ENCODE measurements around the gene PTK6.
A peak's percentile ranks its signal among the peaks of the same experiment; 100 is the strongest.
"Not testable (repeated sequence)": the region's sequence is repeated elsewhere in the genome, so short reads cannot be mapped to it uniquely, and the experiment has no call there.

The PTK6 gene

DNA sequence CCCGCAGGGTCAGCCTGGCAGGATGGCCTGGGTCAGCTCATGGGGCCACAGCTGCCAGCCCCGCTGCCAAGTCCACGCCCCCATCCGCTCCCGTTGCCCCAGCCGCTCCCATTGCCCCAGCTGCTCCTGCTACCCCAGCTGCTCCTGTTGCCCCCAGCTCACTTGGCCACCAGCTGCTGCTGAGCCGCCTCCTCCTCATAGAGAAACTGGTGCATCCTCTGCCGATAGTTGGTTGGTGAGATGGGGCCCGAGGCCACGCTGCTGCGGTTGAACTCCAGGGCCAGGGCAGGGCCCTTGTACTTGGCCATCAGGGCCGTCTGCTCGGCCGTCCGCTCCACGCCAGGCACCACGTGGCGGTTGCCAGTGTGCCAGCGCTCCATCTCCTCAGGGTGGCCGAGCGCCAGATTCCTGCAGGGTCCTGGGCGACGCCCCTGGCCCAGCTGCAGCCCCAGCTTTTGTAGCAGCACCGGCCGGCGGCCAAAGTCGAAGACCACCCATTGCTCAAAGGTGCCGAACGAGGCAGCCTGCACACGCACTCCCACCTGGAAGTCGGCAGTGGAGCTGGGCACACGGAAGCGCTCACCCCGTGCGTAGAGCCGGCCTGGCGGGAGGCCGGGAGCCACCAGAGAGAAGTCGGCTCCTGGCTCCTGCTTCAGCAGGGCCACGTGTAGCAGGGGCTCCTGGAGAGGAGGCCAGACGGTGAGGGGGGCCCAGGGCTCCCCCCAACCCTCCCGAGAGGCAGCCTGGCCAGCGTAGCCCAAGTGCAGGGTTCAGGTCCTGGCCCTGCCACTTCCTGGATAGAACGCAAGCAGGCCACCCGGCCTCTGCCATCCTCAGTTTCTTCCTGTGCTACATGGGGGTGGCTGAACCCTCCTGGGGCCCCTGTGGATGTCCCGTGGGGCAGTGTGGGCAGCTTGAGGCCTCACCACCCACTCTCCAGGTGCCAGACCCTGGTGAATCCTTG is 32.1 kb upstream of the PTK6 start:
- DNase-seq (ENCODE audit: low spot score): no peak

DNA sequence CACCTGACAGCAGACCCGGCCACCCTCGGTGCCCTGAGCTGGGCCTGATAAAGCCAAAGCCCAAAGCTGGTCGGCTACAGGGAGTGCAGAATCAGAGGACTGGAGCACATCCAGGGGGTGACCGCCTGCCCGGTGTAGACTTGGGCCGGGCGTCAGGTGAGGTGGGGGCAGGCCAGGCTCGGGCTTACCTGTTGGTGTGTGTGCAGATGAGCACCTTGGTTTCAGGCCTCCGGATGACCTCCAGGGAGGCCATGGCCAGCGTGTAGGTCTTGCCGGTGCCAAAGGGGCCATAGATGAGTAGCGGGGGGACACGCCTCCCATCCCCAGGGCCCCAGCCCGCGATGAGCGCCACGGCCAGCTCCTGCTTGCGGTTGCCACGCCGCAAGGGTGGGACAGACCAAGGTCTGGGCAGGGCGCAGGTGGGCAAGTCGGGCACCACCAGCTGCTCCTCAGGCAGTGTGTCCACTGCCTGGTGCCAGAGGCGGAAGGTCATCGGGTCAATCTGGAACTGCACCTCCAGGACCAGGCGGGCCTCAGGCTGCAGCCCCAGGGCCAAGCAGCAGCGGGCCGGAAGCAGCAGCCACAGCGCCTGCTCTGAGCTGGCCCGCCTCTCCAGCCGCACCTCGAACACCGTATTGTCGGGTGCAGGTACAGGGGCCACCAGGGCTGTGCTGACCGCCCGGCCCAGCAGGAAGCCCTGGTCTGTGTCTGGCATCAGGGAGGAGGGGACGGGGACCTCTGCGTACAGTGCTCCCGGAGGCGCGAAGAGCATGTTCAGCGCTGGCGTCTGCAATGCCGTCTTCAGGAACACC is 31.2 kb upstream of the PTK6 start:
- DNase-seq (ENCODE audit: low spot score): no peak

DNA sequence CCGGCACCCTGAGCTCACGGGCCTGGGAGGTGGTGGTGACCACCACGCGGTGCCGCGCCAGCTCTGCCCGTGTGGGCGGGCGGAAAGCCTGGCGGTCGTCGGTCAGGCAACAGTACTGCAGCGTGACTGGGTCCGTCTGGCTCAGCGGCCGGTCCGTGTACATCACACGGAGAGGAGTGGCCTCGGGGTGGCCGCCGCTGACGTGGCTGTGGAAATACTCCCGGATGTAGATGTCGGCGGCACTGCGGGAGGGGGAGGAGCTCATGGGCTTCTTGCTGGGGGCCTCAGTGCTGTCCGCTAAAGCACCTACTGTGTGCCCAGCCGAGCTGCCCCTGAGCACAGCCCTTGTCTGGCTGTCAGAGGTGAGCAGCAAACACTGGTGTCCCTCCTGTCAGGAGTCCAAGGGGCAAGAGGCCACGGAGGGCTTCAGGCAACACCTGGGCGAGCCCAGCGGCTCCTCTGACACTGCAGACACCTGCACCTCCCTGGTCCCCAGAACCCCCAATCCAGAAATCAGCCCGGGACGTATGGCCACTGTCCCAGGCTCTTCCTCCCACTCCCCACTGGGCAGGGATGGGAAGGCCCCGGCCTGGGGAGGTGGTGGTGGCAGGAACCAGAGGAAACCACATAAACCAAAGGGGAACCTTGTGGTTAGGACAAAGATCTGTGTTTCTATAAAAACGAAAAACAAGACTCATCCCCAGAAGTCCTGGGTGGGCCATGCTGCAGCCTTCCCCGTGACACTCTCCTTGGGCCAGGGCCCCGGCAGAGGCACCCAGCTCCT is 30.4 kb upstream of the PTK6 start:
- DNase-seq (ENCODE audit: low spot score): peak; percentile 53

DNA sequence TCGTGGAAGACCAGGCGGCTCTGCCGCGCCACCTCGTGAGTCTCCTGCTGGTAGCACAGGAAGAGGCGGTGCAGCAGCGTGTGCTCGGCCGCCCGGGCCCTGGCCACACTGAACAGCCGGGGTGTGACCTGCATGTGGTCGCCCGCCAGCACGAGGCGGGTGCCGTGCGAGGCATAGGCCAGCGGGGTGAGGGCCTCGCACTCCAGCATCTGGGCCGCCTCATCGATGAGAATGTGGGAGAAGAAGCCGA is 29.9 kb upstream of the PTK6 start:
- no peak for DNase-seq (ENCODE audit: low spot score)

DNA sequence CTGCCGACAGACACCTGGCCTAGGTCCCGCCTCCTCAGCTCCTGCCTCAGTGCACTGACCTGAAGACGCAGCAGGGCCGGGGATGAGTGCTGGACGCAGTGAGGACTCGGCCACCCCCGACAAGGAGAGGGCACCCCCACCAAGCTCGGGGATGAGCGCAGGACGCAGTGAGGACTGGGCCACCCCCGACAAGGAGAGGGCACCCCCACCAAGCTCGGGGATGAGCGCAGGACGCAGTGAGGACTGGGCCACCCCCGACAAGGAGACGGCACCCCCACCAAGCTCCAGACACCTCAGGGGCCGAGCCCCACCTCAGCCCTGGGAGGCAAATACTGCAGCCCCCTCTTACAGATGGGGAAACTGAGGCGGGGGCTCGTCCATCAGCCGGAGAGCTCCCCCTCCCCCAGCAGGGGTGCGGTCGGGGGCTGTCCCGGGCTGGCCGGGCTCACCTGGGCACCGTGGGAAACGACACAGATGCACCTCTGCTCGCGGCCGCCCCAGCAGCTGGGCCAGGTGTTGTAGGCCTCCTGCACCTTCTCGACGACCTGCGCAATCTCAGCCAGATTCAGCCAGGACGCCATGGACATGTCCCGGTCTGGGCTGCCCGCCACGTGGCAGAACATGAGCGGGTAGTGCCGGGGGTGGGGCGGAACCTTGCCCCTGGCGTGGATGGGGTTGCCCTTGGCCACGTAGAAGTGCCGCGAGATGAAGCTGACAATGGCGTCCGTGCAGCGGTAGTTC is 29.4 kb upstream of the PTK6 start:
- no peak for DNase-seq (ENCODE audit: low spot score)

DNA sequence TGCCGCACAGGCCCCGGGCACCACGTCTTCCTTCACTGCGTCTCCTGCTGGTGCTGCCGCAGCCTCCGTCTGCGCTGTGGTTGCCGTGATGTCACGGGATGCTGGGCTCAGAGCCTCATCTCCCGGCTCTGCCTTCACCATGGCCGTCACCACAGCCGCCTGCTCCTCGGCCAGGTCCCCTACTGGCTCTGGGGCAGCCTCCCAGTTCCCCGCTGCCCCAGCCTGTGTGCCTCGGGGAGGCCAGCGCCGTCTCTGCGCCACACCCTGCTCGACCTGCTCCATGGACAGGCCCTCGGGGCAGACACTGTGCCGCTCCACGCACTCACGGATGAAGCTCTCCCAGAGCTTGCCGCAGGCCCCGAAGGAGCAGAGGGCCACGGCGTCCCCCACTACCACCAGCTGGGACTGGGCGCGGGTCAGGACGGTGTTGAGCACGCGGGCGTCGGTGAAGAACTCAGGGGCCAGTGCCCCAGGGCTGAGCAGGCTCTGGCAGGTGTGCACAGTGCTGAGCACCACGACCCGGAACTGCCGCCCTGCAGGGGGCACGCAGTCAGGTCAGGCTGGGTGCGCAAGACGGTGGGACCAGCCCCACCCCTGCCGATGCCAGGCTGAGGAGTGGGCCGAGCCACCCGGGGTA is 28.6 kb upstream of the PTK6 start:
- DNase-seq (ENCODE audit: low spot score): no peak

DNA sequence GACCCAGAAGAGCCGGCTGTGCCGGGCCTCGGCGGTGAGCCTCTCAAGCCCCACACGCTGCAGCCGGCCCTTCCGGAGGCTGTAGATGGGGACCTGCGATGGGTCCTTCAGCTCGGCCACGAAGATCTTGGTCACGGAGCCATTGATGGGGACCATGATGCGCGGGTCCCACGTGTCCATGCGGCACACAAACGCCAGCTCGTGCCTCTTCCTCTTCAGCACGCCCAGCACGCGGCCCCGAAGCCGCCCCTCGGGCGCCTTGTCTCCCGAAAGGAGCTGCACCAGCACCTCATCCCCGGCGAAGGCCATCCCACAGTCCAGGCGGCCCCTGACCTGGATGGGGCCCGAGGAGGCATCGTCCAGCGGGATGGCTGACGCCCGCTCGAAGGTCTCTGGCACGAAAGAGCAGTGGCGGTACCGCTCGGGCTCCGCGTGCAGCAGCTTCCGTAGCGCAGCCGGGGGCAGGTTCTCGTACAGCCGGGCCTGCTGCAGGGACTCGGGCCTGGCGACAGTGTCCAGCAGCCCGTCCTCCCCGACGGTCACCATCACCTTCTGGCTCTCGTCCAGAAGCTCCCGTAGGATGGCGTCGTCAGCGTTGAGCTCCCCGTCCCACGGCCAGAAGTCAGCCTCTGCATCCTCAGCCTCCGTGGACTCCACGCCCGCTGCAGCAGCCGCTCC is 28.0 kb upstream of the PTK6 start:
- no peak for DNase-seq (ENCODE audit: low spot score)

DNA sequence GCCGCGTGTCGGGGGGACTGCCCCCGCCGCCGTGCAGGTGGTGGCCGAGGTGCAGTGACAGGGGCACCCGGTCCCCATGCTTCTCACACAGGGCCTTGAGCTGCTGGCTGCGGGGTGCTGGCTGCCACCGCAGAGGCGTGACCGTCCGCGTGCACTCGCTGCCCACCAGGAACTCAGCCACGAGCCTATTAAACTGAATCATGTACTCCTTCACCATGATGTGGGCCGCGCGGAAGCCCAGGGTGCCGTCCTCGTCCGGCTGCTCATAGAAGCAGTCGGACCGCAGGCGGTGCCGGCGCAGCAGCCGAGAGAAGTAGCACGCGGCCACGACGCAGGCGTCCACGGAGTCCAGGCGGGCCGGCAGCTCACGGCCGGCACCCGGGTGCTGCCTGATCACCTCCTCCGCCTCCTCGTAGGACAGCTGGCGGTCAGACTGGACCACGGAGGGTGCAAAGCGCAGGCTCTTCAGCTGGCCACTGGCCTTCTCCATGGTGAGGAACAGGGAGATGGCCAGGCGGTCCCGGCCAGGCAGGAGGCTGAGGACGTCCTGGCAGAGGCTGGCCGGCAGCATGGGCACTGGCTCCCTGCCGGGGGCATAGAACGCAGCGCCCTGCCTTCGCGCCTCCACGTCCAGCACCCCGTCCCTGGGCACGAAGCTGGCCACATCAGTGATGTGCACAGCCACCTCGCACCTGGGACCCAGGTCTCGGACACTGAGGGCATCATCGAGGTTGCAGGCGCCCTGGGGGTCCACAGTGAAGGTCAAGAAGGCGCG is 27.0 kb upstream of the PTK6 start:
- DNase-seq (ENCODE audit: low spot score): no peak

DNA sequence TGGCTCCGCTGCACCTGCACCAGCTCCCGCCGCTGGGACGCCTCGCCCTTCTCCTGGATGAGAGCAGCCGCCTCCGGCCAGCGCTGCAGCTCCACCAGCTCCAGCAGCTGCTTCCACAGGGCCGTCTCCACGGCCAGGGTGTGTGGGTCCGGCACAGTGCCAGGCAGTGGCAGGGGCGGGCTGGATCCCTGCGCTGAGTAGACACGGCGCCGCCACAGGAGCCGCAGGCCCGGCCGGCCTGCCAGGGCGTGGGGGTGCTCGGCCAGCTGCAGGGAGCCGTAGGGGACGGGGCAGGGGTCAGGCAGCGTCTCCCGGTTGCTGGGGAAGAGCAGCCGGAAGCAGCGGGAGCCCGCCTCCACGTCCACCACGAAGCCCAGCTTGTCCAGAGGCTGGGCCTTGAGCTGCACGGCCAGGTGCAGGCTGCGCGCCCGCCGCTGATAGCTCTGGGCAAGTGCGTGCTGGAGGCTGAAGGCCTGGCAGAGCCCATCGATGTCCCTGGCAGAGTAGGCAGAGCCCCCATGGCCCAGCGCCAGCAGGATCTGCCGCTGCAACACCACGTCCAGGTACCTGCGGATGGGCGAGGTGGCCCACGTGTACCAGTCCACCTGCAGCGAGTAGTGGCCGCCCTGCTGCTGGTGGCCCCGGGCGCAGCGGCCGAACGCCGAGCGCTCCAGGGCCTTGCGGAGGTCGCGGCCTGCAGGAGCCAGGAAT is 26.2 kb upstream of the PTK6 start:
- DNase-seq (ENCODE audit: low spot score): no peak

DNA sequence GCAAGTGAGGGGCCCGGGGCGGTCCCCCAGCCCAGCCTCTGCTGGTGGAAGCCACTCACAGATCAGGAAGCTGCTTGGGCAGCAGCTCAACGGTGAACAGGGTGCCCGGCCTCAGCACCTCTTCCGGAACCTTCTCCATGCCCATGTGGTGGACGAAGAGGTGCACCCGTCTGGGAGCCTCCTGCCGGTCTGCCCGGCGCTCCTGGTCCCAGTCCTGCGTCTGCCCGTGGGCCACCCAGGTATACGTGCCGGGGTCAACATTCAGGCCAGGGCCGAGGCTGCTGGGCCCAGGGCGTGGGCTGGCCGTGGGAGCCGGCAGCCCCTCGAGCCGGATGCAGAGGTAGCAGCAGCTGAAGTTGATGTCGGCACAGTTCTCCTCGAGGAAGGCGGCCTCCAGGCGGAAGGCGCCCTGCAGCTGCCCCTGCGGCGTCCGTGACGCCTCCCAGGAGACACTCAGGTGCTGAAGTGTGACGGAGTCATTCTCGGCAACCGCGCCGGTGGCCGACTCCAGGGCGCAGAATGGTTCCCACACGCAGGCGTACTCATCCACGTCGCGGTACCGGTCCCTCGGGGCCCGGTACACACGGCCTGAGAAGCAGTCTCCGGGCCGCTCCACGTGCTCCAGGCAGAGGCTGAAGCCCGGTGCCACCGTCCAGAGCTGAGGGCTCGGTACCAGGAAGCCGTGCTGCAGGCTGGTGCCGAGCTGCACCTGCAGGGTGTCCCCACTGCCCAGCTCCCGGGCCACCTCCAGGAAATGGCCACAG is 25.5 kb upstream of the PTK6 start:
- DNase-seq (ENCODE audit: low spot score): no peak

DNA sequence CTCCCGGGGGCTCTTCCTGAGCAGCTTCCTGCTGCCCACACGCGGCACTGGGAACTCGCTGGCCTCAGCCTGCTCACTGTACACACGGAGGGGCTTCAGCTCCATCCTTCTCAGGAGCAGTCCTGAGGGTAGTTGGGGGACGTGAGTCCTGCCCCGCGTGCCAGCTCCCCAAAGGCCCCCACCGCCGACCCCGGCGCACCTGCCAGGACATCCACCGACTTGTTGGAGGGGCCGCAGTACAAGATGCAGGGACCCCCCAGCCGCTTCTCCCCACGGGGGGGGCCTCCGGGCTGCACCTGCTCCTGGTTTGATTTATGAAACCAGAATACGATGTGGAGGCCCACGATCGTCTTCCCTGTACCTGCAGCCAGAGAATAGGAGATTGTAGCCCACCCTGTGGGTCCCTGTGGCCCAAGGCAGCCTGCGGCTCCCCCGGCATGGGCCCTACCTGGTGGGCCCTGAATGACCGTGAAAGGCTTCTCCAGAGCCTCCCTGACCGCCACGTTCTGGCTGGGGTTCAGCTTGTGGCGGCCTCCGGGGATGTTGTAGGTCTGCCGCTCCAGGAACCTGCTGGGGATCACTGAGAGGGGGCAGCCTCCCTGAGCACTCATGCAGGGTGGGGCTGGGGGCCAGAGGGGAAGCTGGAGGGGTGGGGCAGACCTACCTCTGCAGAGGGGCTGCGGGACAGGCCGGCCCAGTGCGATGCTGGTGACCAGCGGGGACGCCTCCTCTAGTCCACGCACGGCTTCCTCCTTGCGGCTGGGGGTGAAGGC is 24.6 kb upstream of the PTK6 start:
- no peak for DNase-seq (ENCODE audit: low spot score)

DNA sequence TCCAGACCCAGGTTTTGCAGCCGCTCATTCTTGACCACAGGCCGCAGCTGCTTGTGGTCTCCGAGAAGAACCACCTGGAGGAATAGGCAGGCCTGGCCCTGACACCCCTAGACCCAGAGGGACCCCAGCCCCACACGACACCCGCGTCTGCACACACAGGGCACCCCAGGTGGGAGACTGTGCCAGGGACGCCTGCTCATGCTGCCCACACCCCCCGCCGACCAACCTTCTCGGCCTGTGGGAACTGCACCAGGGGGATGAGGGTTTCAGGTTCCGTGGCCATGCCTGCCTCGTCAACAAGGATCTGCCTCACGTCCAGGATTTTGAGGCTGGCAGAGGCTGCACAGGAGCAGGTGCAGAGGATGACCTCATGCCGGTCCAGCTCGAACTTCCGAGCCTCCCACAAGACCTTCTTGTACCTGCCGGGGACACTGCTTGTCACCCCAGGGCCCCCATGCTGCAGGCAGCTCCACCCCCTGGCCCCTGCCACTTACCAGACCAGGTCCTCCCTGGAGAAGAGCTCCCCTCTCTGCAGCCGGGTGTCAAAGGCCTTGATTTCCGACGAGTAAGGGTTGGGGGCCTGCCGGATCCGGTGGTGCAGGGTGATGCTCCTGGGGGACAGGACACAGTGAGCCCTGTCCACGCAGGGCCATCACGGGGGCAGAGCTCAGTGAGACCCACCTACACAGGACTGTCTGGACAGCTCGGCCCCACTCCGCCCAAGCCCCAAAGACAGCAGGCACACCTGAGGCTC is 23.9 kb upstream of the PTK6 start:
- DNase-seq (ENCODE audit: low spot score): no peak

DNA sequence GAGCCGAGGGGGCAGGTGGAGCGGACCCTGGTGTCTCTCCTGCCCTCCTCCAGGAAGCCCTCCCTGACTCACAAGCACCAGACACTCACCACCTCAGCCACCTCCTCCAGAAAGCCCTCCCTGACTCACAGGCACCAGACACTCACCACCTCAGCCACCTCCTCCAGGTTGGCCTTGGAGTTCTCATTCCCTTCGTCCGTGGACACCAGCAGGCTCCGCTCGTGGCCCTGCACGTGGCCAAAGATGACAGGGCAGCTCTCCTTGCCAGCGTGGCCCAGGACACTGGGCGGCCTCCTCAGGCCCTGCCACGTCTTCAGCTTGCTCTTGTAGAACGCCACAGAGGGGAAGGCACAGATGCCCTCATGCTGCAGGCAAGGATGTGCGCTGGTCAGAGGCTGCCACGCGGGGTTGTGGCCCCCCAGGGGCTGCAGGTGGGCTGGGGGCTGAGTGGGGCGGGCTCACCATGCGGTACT is 23.2 kb upstream of the PTK6 start:
- DNase-seq (ENCODE audit: low spot score): no peak

DNA sequence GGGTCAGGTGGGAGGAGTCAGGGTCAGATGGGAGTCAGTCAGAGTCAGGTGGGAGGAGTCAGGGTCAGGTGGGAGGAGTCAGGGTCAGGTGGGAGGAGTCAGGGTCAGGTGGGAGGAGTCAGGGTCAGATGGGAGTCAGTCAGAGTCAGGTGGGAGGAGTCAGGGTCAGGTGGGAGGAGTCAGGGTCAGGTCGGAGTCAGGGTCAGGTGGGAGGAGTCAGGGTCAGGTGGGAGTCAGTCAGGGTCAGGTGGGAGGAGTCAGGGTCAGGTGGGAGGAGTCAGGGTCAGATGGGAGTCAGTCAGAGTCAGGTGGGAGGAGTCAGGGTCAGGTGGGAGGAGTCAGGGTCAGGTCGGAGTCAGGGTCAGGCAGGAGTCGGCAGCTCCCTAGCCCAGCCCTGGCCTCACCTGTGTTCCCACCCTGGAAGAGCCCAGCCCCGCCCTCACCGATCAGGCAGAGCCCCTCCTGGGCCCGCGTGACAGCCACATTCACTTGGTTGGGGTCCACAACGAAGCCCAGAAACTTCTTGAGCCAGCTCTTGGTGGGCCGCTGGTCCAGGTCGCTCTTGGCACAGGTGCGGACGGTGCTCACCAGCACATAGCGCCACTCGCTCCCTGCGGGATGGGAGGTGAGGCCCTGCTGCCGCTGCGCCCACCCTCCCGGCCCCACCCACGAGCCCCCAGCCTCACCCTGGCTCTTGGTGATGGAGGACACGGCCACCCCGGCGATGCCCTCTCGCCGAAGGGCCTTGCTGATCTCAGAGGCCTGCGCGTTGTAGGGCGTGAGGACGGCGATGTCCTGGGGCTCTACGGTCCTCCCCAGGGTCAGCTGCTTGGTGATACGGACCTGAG is 22.5 kb upstream of the PTK6 start:
- not testable (repeated sequence) for DNase-seq (ENCODE audit: low spot score)

DNA sequence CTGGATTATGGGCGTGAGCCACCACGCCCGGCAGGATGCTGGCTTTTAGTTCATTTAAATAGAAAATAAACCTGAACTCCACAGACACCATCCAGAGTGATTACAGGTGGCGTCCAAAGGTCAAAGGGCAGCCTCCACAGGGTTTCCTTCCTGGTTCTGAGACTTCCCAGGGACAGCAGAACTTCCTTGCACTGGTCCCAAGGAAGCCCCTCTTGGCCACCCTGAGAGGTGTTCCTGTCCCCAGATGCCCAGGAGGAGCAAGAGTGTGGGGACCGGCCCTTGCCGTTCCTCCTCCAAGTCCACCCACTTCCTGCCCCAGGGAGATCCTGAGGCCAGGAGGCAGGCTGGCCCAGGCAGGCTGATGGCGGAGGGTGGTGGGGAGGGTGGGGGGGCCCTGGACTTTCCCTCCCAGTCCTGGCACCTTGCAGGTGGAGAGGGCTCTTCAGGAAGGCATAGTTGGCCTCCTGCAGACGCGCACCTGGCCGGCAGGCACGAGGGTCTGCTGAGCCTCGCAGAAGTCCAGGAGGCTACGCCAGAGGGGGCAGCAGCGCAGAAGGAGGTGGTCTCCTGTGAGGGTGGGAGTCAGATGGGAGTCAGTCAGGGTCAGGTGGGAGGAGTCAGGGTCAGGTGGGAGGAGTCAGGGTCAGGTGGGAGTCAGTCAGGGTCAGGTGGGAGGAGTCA is 21.8 kb upstream of the PTK6 start:
- DNase-seq (ENCODE audit: low spot score): no peak
